Measurements from ENCODE around the gene EPHB1. TPM values are rescaled to one million over a fixed set of nuclear protein-coding genes. Genes with fewer than 3 reads are reported as not detected.
A peak's percentile ranks its signal among the peaks of the same experiment; 100 is the strongest.

Gene EPHB1
- total RNA-seq, 1 experiment from 2014 or later: 7.0 TPM

DNA sequence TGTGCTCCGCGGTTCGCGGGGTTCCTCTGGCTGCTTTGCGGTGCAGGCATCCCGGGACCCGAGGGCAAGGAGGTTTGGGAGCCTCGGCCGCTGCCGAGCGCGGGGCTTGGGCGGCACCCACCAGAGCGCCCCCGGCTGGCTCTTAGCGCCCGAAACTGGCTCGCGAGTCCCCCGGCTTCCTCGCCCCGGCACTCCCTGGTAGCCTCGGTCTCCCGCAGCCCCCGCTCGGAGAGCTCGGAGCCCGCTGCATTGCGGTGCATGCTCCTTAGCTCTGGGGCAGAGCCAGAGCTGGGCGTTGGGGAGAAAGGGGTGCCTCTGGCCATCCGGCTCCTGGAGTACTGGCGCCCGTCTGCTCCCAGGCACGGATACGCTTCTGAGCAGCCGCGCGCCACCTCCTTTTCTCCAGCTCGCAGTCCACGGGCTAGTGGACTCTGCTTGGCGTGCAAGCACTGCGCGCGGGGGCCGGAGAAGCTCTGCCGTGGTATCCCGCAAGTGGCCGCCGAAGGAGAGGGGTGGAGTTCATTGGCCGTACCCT is 753 bp downstream of the EPHB1 start (continued):
- 0 out of 2 replicates have a peak, but pooled peaks have one; percentile 50 for TF ChIP-seq SP1 (CRISPR knock-in tag; conservative IDR thresholded peaks at IDR 0.05)
- TF ChIP-seq, protein P1, sequence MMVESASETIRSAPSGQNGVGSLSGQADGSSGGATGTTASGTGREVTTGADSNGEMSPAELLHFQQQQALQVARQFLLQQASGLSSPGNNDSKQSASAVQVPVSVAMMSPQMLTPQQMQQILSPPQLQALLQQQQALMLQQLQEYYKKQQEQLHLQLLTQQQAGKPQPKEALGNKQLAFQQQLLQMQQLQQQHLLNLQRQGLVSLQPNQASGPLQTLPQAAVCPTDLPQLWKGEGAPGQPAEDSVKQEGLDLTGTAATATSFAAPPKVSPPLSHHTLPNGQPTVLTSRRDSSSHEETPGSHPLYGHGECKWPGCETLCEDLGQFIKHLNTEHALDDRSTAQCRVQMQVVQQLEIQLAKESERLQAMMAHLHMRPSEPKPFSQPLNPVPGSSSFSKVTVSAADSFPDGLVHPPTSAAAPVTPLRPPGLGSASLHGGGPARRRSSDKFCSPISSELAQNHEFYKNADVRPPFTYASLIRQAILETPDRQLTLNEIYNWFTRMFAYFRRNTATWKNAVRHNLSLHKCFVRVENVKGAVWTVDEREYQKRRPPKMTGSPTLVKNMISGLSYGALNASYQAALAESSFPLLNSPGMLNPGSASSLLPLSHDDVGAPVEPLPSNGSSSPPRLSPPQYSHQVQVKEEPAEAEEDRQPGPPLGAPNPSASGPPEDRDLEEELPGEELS (CRISPR knock-in tag; IDR thresholded peaks at IDR 0.05): 0 out of 2 replicates have a peak, but pooled peaks have one; percentile 16
- no peak for TF ChIP-seq ZBTB21 (CRISPR knock-in tag; IDR thresholded peaks at IDR 0.05; ENCODE audit: borderline replicate concordance)
- TF ChIP-seq, protein P2, sequence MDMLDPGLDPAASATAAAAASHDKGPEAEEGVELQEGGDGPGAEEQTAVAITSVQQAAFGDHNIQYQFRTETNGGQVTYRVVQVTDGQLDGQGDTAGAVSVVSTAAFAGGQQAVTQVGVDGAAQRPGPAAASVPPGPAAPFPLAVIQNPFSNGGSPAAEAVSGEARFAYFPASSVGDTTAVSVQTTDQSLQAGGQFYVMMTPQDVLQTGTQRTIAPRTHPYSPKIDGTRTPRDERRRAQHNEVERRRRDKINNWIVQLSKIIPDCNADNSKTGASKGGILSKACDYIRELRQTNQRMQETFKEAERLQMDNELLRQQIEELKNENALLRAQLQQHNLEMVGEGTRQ (CRISPR knock-in tag; IDR thresholded peaks at IDR 0.05): no peak
- no peak for TF ChIP-seq SOX15 (CRISPR knock-in tag; IDR thresholded peaks at IDR 0.05)
- TF ChIP-seq FOXP1 (CRISPR knock-in tag; IDR thresholded peaks at IDR 0.05; ENCODE audit: borderline replicate concordance): no peak; the same call in 1 of the 2 replicates
- TF ChIP-seq NR2C2 (CRISPR knock-in tag; IDR thresholded peaks at IDR 0.05): no peak

DNA sequence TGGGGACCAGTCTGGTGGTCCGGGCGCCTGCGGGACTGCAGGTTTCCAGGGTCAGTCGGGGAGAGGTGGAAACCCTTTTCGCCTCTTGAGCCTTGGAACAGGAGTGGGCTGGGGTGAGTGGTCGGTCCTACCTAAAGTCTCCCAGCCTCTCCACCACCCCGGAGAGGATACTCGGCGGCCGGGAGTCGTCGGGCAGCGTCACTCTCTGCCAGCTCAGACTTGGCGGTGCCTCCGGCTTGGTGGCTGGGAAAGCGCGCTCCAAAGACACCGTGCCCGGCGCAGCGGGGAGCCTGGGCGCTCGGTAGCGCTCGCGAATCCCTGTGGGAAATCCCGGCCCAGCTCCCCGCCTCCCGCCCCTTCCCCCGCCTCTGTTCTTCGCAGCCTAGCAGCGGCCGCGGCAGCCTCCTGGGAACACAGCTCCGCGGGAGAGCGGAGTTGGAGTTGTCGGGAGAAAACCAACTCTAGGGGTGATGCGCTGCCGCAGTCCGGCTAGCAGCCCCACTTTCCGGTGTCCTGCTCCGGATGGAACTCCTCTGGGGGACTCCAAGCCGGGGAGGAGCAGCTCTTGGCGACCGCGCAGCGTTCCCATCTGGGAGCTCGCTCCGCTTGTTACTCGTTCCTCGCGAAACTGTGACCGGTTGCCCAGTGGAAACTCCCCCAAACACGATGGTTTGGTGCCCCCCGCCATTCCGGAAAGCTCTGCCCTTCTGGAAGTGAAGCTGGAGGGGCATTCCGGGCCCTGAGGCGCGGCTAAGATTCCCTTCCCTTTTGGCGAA is 1.4 kb downstream of the EPHB1 start:
- peak; percentile 60 for DNase-seq (ENCODE audit: low spot score)
- ATAC-seq: no peak; the same call in 1 of the 2 replicates
- Mint-ChIP-seq H3K27me3 (ENCODE audit: low read depth) (peaks cover 70% of the 10 kb centered on the region), H3K36me3 (no peaks in the 10 kb centered on the region), H3K27ac (no peak overlapping the region), H3K4me1 (peaks cover 17% of the 10 kb centered on the region), H3K4me3 (peak overlapping the region; percentile 96), H3K9me3 (no peaks in the 10 kb centered on the region)
- CTCF ChIA-PET: interaction anchor here (0.7 to 4.2 kb wide), 15 partner anchors 14 to 718 kb away, joined by 3 to 85 read pairs (median 9); no protein-coding TSS in a partner anchor
- TF ChIP-seq NR2C2 (CRISPR knock-in tag; IDR thresholded peaks at IDR 0.05) (no peak), GTF2I (CRISPR knock-in tag; conservative IDR thresholded peaks at IDR 0.05) (no peak), FOXP1 (CRISPR knock-in tag; IDR thresholded peaks at IDR 0.05; ENCODE audit: borderline replicate concordance) (0 out of 2 replicates have a peak, but pooled peaks have one; percentile 17)
- TF ChIP-seq, protein P3, sequence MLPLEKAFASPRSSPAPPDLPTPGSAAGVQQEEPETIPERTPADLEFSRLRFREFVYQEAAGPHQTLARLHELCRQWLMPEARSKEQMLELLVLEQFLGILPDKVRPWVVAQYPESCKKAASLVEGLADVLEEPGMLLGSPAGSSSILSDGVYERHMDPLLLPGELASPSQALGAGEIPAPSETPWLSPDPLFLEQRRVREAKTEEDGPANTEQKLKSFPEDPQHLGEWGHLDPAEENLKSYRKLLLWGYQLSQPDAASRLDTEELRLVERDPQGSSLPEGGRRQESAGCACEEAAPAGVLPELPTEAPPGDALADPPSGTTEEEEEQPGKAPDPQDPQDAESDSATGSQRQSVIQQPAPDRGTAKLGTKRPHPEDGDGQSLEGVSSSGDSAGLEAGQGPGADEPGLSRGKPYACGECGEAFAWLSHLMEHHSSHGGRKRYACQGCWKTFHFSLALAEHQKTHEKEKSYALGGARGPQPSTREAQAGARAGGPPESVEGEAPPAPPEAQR (CRISPR knock-in tag; IDR thresholded peaks at IDR 0.05): no peak
- TF ChIP-seq, protein P4, sequence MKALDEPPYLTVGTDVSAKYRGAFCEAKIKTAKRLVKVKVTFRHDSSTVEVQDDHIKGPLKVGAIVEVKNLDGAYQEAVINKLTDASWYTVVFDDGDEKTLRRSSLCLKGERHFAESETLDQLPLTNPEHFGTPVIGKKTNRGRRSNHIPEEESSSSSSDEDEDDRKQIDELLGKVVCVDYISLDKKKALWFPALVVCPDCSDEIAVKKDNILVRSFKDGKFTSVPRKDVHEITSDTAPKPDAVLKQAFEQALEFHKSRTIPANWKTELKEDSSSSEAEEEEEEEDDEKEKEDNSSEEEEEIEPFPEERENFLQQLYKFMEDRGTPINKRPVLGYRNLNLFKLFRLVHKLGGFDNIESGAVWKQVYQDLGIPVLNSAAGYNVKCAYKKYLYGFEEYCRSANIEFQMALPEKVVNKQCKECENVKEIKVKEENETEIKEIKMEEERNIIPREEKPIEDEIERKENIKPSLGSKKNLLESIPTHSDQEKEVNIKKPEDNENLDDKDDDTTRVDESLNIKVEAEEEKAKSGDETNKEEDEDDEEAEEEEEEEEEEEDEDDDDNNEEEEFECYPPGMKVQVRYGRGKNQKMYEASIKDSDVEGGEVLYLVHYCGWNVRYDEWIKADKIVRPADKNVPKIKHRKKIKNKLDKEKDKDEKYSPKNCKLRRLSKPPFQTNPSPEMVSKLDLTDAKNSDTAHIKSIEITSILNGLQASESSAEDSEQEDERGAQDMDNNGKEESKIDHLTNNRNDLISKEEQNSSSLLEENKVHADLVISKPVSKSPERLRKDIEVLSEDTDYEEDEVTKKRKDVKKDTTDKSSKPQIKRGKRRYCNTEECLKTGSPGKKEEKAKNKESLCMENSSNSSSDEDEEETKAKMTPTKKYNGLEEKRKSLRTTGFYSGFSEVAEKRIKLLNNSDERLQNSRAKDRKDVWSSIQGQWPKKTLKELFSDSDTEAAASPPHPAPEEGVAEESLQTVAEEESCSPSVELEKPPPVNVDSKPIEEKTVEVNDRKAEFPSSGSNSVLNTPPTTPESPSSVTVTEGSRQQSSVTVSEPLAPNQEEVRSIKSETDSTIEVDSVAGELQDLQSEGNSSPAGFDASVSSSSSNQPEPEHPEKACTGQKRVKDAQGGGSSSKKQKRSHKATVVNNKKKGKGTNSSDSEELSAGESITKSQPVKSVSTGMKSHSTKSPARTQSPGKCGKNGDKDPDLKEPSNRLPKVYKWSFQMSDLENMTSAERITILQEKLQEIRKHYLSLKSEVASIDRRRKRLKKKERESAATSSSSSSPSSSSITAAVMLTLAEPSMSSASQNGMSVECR (CRISPR knock-in tag; IDR thresholded peaks at IDR 0.05; ENCODE audit: borderline replicate concordance): 0 out of 2 replicates have a peak, but pooled peaks have one; percentile 44
- POLR2A ChIA-PET: interaction anchor here (0.5 to 0.9 kb wide), 4 partner anchors 11 to 424 kb away, joined by 3 to 4 read pairs (median 3); no protein-coding TSS in a partner anchor
